IPS-18c (cell line): ENCODE data around the gene CDK15.
"Not testable (repeated sequence)": the region's sequence is repeated elsewhere in the genome, so short reads cannot be mapped to it uniquely, and the experiment has no call there.

Experiments used
- H3K4me3 ChIP-seq: 2 replicates; pipeline ENCODE4 v1.7.0; 2013; ENCODE audit warnings: low read depth, mild to moderate bottlenecking, low read length, moderate library complexity; ENCODE audit not compliant: insufficient read depth
- H3K9me3 ChIP-seq: one replicate; pipeline ENCODE4 v1.6.1; 2013; ENCODE audit warnings: mild to moderate bottlenecking, low read length, moderate library complexity; ENCODE audit not compliant: control insufficient read depth, insufficient read depth

CDK15 gene

DNA sequence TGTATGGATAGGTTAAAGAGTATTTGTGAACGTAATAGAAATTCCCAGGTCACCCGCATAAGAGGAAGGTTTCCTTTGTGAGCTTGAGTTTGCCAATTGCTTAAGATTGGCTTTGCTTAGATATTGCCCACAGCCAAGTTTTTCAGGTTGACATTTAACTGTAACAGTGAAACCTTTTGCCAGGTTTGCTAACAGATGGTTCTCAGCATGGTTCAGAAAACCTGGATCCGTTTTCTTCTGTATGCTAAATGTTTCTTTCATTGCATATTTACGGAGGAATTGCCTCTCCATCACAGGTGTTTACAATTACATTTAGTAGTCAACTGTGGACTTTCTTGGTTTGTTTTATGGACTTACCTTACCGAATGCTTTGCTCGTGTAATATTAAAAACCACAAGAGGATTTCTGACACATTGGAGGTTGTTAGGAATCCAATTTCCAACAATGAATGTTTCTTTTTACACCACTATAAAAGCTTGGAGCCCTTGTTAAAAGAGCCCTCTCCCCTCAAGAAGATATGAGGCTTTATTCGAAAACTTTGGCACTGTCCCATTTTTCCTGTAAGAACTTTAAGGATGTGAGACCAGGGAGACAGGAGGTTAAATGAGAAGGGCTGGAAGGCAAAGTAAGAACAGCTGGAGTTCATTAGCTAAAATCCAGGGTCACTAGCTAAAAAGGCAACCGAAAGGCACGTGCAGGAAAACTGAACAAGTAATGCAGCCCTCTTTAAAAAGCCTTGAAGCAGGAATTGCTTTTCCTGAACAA is 7.8 kb downstream of the CDK15 start:
- Histone ChIP-seq H3K4me3 (no peak overlapping the region), H3K9me3 (peaks cover 4% of the 10 kb centered on the region)

DNA sequence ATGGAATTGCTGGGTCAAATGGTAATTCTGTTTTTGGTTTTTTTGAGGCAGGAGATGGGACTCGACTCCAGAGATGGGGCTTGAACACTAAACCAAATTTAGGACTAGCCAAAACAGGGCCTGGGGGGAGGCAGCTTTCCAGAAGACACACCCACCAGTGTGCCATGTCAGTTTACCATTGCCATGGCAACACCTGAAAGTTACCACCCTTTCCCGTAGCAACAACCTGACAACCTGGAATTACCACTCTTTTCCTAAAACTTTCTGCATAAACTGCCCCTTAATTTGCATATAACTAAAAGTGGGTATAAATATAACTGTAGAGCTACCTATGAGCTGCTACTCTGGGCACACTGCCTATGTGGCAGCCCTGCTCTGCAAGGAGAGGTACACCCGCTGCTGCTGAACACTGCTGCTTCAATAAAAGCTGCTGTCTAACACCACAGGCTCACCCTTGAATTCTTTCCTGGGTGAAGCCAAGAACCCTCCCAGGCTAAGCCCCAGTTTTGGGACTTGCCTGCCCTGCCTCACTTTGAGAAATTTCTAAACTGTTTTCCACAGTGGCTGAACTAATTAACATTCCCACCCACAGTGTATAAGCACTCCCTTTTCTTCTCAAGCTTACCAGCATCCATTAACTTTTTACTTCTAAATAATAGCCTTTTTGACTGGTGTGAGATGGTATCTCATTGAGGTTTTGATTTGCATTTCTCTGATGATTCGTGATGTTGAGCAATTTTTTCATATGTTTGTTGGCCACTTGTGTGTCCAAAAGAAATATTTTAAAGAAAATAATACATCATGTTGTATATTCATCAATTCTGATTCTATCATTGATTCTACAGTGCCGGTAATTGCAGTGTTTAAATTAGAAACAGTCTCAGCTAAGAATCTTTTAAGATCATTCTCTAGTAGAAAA is 10.6 kb downstream of the CDK15 start:
- Histone ChIP-seq H3K4me3 (no peak overlapping the region), H3K9me3 (peaks cover 4% of the 10 kb centered on the region)

- H3K9me3 ChIP-seq, result peaks cover 4% of the 10 kb centered on the region
- no peak overlapping the region for H3K4me3 ChIP-seq
Observed at GRCh38 chr2:201820383-201821007, 14.2 kb downstream of the CDK15 start.

- peaks cover 4% of the 10 kb centered on the region for H3K9me3 ChIP-seq
- H3K4me3 ChIP-seq, result no peak overlapping the region
Observed at GRCh38 chr2:201821080-201821479, 14.7 kb downstream of the CDK15 start.

DNA sequence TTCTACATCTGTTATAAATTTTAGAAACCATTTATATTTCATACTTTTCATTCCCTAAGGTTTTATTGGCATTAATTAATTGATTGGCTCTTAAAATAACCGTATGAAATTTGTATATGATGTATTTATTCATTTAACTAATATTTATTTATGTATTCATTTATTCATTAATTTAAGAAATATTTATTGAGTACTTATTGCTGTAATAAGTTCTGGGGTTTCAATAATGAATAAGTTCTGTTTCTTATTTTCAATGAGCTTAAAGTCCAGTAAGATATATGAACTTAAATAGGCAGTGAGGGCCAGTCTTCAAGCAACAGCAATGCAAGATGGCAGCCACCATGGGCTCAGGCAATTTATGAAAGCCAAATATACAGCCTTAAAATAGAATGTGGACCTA is 17.9 kb downstream of the CDK15 start:
- Histone ChIP-seq H3K9me3 (no peaks in the 10 kb centered on the region), H3K4me3 (no peak overlapping the region)

DNA sequence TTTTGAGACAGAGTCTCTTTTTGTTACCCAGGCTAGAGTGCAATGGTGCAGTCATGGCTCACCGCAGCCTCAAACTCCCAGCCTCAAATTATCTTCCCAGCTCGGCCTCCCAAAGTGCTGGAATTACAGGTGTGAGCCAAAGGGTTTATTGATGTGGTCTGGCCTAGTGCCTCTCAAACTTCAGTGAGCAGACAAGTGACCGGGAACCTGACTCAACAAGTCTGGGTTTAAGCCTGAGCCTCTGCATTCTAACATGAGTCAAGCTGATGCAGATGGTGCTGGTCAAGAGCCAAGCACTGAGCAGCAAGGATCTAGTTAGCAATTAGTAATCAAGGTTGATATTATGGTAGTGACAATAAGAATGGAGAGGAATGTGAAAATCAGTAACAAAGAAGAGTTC is 21.3 kb downstream of the CDK15 start:
- H3K4me3 ChIP-seq, result no peak overlapping the region
- no peaks in the 10 kb centered on the region for H3K9me3 ChIP-seq

GRCh38 chr2:201828220-201828619 is 21.9 kb downstream of the CDK15 start:
- Histone ChIP-seq H3K9me3 (no peaks in the 10 kb centered on the region), H3K4me3 (no peak overlapping the region)

DNA sequence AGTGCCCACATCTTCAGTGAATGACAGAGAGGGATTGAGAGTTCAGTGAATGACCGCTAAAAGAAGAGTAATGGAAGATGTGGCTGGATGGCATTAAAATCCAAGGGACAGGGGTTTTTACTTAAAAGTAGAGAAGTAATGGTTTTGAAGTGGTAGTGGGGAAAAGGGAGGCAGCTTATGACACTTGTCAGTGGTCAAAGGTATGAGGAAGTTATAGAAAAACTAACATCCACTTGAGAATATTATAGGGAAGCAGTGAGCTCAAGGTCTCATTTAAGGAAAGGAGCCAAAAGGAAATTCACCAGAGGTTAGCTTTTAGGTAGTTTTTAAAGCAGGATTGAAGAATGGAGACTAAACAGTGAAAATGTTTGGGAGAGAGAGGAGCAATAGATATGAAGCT is 24.3 kb downstream of the CDK15 start:
- no peak overlapping the region for H3K4me3 ChIP-seq
- H3K9me3 ChIP-seq, result no peaks in the 10 kb centered on the region

DNA sequence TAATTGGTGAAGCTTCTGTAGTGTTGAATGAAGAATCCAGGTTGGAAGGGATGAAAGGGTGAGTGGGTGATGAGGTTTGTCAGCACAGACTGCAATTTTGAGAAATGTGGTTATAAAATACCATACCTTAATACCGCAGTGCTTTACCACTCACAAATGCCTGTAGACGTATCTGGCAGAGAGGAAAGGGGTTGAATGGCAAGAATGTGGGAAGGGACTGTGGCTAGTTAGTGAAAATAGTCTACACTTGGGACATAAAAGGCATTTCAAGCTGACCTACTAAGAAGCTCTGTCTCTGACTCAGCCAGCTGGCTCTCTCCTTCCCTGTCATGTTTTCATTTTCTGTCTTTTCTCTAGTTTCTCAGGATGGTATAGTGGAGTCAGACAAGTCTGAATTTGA is 25.1 kb downstream of the CDK15 start:
- Histone ChIP-seq H3K9me3 (no peaks in the 10 kb centered on the region), H3K4me3 (no peak overlapping the region)

DNA sequence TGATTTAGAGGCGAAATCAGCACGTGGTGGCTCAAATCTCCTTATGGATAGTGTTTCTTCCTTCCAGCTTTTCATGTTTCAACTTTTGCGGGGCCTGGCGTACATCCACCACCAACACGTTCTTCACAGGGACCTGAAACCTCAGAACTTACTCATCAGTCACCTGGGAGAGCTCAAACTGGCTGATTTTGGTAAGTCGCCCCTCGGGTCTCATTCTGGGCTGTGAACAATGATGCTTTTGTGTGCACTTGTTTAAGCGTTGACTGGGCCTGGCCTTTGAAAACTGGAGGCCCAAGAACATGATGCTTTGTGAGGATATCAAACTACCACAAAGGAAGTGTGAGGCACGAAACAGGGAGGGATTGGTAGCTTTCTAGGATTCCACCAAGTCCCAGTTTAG is 27.4 kb downstream of the CDK15 start:
- Histone ChIP-seq H3K4me3 (no peak overlapping the region), H3K9me3 (no peaks in the 10 kb centered on the region)

- H3K9me3 ChIP-seq, result no peaks in the 10 kb centered on the region
- H3K4me3 ChIP-seq, result no peak overlapping the region
Observed at GRCh38 chr2:201835066-201835465, 28.7 kb downstream of the CDK15 start.

DNA sequence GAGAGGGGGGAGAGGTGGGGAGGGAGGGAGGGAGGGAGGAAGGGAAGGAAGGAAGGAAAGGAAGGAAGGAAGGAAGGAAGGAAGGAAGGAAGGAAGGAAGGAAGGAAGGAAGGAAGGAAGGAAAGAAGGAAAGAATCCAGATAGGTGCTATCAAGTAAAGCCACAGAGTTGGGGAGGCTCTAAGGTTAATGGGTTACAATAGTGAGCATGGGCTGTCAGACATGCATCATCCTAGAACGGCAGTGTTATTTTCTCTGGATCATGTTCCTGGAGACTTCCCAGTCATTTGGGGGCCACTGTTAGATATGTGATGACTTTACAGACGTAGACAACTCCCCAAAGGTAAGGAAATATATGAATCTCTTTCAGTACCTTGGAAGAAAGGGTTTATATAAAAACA is 31.1 kb downstream of the CDK15 start:
- Histone ChIP-seq H3K9me3 (no peaks in the 10 kb centered on the region), H3K4me3 (no peak overlapping the region)

GRCh38 chr2:201837824-201838431 is 31.6 kb downstream of the CDK15 start:
- H3K9me3 ChIP-seq, result no peaks in the 10 kb centered on the region

GRCh38 chr2:201839727-201840126 is 33.4 kb downstream of the CDK15 start:
- Histone ChIP-seq H3K9me3 (no peaks in the 10 kb centered on the region), H3K4me3 (no peak overlapping the region)

More at GRCh38 chr2:201837824-201838431, 31.6 kb downstream of the CDK15 start:
- H3K4me3 ChIP-seq, result no peak overlapping the region

GRCh38 chr2:201840726-201841125 is 34.4 kb downstream of the CDK15 start:
- Histone ChIP-seq H3K9me3 (no peaks in the 10 kb centered on the region), H3K4me3 (no peak overlapping the region)

GRCh38 chr2:201842131-201842860 is 36.0 kb downstream of the CDK15 start:
- Histone ChIP-seq H3K4me3 (no peak overlapping the region), H3K9me3 (no peaks in the 10 kb centered on the region)

DNA sequence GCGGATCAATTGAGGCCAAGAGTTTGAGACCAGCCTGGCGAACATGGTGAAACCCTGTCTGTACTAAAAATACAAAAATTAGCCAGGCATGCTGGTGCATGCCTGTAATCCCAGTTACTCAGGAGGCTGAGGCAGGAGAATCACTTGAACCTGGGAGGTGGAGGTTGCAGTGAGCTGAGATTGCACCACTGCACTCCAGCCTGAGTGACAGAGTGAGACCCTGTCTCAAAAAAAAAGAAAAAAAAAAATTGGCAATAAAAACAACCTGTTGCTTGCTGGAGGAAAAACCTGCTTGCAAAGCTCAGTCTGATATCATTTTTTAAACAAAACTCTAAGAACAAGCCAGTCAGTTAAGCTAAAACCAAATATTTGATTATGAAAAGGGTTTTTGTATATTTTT is 38.6 kb downstream of the CDK15 start:
- H3K4me3 ChIP-seq, H3K9me3 ChIP-seq: not testable (repeated sequence)
